NCI-H345 (cell line): ENCODE measurements around the gene OR5K3.
"Not testable (repeated sequence)": the region's sequence is repeated elsewhere in the genome, so short reads cannot be mapped to it uniquely, and the experiment has no call there.

ENCODE experiments used
- DNase-seq: peaks from one replicate; lab custom pipeline; 2025; lab: John Stamatoyannopoulos, UW

Gene OR5K3, protein sequence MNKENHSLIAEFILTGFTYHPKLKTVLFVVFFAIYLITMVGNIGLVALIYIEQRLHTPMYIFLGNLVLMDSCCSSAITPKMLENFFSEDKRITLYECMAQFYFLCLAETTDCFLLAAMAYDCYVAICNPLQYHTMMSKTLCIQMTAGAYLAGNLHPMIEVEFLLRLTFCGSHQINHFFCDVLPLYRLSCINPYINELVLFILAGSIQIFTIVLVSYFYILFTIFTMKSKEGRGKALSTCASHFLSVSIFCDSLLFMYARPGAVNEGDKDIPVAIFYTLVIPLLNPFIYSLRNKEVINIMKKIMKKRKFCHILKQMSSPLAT

DNA sequence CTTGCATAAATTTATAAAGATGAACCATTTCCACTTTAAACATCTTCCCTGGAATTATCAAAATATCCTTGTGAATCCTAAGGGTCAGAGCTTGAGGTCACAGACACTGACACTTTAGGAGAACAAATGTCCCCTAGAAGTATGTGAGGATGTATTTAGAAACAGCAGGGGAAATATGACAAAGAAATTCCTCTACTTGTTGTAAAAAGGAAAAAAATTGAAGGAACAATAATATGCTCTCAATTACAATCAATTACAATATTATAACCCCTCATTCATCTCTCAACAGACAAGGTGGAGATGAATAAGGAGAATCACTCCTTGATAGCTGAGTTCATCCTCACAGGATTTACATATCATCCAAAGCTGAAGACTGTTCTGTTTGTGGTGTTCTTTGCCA is at the start of gene OR5K3:
OR5K3 (plus strand) TSS at position 301 of the 400 bp plus-strand sequence; CDS start at position 301, 0 bp downstream.
- no peak for DNase-seq

DNA sequence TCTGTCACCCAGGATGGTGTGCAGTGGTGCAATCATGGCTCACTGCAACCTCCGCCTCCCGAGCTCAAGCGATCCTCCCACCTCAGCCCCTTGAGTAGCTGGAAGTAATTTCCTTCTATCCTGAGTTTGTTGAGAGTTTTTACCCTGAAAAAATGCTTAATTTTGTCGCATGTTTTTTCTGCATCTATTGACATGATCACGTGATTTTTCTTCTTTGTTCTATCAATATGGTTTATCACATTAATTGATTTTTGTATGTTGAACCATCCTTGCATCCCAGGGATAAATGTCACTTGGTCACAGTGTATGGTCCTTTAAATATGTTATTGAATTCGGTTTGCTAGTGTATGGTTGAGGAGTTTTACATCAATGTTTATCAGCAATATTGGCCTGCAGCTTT is 48.7 kb upstream of the OR5K3 start:
- no peak for DNase-seq

DNA sequence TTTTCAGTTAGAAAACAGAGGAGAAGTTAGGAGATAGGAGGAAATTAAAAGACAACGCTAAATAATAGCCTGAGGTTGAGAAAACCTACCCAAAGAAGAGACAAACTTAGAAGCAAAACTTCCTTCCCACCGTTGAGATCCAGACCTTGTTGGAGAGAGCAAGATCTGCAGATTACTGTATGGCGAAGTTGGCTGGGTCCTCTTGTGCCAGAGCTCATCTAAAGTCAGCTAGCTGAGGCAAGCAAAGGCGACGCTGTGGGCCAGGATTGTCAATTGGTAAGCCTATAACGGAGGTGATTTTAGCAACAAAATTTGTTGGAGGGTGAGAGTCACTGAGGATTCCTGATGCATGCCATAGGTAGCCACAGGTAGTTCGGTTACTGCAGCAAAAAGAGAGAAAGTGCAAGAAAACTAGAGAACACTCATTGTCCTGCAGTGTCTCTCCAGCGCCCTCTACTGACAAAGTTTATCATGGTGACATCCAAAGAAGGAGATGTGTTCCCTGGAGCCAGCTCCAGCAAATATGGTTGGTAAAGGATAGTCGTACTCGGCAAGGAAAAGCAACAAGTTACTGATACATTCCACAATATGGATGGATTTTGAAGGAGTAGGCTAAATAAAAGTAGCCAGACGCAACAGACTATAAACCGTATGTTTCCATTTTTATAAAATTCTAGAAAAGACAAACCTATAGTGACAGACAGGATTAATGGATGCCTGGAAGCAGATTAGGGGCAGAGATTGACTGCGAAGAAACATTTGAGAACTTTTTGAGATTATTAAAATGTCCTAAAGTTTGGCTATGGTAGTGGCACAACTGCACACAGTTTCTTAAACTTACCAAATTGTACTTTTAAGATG is 46.6 kb upstream of the OR5K3 start:
- no peak for DNase-seq

DNA sequence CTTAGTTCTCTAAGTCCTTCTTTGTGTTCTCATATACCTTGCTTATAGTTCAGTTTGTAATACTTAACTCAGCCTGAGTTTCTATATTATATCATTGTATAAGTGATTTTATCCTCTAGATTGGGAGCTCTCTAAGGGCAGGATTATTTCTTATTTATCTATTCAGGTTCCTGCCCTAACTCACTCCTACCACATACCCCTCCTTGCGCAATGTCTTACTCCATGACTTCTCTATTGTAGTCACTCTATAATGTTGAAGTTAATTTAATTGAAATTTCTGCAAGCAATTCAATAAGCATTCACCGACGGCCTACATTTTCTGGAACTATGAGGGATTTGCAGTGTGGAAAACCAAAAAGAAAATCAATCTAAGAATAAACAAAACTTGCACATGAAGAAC is 40.4 kb upstream of the OR5K3 start:
- no peak for DNase-seq

DNA sequence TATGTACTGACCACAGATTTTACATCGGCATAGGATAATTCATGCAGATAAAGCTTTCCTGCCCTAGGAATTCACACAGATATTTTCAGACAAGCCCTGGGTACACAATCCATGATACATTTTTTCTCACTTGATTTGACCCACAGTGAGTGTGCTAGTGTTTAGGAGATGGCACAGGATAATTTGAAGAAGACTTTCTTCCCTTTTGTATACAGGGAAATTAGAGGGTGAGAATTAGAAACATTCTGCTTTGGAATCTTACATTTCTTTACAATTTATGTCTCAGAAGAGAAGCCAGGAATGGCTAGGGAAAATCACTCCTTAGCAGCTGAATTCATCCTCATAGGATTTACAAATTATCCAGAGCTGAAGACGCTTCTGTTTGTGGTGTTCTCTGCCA is 36.9 kb upstream of the OR5K3 start, which contains the start of gene OR5K4:
OR5K4 (plus strand) TSS at position 301 of the 400 bp plus-strand sequence; CDS start at position 301, 0 bp downstream.
- no peak for DNase-seq

DNA sequence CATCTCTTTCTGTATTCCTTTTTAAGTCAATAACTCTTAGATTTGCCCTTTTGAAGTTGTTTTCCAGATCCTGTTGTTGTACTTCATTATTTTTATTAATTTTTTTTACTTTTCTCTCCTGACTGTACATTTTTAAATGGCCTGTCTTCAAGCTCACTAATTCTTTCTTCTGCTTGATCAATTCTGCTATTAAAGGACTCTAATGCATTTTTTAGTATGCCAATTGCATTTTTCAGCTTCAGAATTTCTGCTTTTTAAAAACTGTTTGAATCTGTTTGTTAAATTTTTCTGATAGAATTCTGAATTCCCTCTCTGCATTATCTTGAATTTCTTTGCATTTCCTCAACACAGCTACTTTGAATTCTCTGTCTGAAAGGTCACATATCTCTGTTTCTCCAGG is 31.2 kb upstream of the OR5K3 start:
- no peak for DNase-seq

DNA sequence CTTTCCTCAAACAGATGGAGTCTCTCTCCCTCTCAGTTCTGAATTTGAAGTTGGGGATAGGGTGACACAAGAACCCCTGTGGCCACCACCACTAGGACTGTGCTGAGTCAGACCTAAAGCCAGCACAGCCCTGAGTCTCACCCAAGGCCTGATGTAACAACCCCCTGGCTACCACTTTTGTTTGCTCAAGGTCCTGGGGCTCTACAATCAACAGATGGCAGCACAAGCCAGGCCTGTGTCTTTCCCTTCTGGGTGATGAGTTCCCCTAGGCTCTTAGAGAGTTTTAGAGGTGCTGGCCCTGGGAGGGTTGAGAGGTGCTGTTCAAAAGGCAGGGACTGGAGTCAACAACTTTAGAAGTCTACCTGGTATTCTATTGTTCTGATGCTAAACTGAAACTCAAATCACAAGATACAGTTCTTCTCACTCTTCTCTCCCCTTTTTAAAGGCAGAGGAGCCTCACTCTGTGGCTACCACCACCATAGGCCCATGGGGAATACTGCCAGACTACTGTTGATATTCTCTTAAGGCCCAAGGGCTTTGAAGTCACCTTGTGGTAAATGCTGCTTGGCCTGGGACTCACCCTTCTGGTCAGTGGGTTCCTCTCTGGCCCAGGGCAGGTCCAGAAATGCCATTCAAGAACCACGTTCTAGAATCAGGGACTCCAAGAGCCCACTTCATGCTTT is 30.3 kb upstream of the OR5K3 start:
- no peak for DNase-seq

DNA sequence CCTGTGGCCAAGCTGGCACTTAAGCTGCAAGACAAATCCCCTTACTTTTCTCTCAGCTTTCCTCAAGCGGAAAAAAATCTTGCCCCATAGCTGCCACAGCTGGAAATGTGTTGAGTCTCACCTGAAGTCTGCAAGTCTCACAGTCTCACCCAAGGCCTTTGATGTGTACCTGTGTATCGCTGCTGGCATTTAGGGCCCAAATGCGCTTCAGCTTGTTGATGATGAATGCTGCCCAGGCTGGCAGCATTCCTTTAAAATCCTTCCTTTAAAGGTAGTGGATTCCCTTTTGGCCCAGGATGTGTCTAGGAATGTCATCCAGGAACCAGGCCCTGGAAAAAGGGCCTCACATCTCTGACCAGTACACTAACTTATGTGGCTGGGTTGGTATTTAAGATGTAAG is 29.8 kb upstream of the OR5K3 start:
- no peak for DNase-seq

DNA sequence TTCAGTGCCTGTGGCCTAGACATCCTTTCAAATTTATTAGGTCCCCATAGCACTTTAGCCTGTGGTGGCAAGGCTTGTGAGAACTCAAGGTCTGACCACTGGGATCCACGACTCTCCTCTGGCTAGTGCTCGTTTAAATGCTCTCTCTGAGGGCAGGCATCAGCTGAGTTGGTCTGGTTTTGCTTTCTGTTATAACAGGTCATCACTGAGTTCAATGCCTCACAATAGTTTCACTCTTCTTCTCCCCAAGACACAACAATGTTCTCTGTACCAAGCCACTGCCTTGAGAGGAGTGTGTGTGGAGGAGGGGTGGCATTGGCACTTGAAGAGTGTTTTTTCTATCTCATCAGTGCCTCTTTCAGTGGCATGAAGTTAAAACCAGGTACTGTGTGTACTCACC is 29.2 kb upstream of the OR5K3 start:
- DNase-seq = no peak

DNA sequence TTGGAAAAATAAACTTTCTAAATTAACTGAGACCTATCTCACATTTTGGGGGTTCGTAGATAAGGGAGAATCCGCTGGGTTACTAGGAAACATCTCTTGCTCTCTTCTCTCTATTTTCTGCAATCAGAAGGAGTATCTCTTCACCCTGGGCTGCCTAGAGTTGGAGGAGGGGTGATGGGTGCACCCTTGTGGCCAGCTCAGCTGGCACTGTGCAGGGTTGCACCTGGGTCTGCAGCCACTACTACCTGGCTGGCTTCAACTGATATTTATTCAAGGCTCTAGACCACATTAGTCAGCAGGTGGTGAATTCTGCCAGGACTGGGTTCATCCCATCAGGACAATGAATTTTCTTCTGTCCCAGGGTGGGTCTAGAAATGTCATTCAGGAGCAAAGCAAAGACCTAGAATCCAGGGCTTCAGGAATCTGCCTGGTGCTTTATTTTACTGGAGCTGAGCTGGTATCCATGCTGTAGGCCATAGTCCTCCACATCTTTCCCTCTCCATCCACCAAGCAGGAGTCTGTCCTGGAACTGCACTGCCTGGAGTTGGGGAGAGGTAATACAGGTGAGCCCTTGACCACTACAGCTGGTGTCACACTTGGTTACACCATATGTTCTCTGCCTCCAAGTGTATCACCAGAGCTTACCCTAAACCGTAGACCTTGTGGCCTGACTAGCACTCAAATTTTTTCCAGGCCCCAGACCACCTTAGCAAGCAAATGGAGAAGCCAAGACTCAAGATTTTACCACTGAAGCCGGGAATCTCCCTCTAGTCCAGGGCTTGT is 22.8 kb upstream of the OR5K3 start:
- DNase-seq = no peak

DNA sequence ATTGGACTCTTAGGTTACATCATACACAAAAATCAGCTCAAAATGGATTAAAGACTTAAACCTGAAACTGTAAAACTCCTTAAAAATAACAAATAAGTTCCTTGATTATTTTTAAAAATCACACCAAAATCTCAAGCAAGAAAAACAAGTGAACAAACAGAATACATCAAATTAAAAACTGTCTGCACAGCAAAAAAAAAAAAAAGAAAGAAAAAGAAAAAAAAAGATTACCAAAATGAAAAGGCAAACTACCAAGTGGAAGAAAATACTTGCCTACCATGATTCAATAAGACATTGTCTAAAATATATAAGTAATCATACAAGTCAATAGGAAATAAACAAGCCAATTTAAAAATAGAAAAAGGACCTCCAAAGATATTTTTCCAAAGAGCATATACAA is 19.3 kb upstream of the OR5K3 start:
- DNase-seq = no peak

DNA sequence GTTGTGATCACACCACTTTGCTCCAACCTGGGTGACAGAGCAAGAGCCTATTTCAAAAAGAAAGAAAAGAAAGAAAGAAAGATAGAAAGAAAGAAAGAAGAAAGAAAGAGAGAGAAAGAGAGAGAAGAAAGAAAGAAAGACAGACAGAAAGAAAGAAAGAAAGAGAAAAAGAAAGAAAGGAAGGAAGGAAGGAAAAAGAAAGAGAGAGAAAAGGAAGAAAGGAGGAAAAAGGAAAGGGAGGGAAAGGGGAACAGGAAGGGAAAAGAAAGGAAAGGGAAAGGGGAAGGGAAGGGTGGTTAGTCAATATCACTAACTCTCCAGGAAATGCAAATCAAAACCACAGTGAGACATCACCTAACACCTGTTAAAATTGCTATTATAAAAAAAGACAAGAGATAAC is 18.6 kb upstream of the OR5K3 start:
- no peak for DNase-seq

DNA sequence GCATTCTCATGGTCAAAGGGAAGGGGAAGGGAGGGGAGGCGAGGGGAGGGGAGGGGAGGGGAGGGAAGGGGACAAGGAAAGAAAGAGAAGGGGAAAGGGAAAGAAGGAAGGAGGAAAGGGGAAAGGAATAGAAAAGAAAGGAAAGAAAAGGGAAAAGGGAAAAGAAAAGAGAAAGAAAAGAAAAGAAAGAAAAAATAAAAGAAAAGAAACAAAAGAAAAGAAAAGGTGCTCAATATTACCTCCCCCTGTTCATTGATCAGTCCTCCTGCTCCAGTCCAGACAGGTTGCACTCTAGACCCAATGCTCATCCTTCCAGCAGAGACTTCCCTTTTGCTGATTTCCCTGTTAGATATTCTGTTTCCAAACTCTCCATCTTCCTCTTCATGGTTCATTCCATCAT is 18.0 kb upstream of the OR5K3 start:
- DNase-seq = no peak

DNA sequence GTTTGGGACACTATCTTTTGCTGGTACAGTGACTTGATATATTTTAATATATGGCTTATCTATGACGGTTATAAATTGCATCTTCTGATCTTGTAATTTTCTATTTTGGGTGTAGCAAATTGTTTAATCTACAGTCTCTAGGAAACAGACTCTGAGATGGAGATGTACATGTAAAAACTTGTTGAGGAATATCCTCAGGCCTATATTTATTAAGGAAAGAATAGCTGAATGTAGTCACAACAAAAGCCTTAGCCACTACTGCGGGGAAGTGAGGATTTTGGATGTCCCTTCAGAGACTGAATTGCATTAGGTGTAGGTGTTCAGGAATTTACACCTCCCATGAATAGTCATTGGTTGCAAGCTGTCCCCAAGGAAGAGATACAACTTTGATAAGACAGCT is 13.8 kb upstream of the OR5K3 start:
- DNase-seq = no peak

DNA sequence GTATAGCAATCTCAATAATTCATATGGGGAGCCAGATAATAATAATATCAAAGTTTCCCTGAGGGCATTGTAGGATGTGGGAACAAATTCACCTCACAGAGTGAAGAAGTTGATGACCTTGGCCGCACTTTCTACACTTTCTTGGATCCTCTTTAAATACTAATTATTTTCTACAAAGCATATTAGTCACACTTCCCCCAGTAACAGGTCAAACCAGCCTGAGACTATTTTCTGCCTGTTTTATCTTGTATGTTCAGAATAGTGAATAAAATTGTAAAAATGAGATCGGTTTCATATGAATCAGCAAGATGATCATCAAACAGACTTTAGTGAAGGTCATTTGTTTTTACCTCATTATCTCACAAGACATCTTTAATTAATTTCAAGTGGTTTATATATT is 2.3 kb upstream of the OR5K3 start:
- DNase-seq = no peak

DNA sequence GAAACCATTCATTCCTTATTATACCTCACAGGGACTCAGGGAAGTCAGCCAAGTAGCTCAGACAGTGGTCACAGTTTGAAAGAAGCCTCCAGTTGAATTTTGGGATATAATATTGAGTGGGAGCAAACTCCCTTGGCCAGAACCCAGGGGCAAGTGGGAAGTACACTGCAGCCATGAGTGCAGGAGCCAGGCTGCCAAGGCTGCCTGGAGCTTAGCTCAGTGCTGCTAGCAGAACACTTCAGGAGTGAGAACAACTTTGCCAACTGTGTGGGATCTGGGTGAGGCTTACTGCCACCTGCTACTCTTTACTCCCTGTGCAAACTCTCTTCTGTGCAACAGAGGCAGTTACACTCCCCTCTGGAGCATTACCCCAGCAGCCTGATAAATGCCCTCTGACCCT is 4.6 kb downstream of the OR5K3 start:
- no peak for DNase-seq

DNA sequence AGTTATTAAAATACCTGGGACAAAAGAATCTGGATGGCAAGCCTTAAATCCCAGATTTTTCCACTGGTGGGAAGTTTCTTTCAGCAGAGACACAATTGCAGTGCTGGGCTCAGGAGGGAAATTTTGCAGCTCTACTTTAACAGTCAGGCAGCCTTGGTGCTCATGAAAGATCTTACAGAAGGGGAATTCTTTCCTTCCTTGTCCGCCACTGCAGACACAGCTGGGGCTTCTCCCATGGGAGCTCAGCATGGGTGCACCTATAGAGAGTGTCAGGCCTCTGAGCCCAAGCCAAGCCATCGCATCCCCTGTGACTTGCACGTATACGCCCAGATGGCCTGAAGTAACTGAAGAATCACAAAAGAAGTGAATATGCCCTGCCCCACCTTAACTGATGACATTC is 6.0 kb downstream of the OR5K3 start:
- not testable (repeated sequence) for DNase-seq

DNA sequence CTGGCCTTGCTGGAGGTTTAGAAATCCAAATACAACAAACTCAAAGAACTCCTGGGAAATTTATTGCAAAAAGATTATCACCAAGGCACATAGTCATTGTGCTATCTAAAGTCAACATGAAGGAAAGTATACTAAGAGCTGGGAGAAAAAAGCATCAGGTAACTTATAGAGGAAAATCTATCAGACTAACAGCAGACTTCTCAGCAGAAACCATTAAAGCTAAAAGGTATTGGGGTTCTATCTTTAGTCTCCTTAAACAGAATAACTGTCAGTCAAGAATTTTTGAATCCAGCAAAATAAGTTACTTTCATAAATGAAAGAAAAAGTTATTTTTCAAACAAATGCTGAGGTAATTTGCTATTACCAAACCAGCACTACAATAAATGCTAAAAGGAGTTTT is 8.0 kb downstream of the OR5K3 start:
- no peak for DNase-seq

DNA sequence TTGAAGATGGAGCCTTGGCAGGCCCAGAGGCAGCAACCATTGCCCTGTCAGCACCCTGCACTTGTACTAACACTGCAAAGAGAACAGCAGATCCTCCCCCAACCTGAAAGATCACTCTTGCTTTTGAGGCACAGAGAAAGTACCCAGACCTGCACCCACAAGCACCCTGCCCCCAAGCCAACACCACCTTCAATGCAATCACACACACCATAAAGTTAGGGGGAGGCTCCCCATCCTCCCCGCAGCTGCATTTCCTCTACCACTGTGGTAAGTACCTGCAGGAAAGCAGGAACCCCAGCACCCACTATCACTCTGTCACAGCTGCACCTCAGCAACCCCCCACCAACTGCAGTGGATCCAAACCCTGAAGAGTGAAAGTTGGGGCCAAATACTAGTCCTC is 12.0 kb downstream of the OR5K3 start:
- no peak for DNase-seq

DNA sequence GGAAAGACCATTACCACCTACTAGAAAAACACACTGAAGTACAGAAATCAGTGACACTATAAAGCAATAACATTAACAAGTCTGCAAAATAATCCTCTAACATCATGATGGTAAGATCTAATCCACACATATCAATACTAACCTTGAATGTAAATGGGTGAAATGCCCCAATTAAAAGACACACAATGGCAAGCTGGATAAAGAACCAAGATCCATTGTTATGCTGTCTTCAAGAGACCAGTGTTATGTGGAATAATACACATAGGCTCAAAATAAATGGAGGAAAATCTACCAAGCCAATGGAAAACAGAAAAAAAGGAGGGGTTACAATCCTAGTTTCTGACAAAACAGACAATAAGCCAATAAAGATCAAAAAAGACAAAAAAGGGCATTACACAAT is 13.5 kb downstream of the OR5K3 start:
- no peak for DNase-seq

DNA sequence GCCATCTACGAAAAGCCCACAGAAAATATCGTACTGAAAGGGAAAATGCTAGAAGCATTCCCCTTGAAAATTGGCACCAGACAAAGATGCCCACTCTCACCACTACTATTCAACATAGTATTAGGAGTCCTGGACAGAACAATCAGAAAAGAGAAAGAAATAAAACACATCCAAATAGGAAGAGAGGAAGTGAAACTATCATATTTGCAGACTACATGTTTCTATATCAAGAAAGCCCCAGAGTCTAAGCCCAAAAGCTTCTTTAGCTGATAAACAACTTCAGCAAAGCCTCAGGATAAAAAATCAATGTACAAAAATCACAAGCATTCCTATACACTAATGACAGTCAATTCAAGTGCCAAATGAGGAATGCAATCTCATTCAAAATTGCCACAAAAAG is 15.6 kb downstream of the OR5K3 start:
- no peak for DNase-seq

DNA sequence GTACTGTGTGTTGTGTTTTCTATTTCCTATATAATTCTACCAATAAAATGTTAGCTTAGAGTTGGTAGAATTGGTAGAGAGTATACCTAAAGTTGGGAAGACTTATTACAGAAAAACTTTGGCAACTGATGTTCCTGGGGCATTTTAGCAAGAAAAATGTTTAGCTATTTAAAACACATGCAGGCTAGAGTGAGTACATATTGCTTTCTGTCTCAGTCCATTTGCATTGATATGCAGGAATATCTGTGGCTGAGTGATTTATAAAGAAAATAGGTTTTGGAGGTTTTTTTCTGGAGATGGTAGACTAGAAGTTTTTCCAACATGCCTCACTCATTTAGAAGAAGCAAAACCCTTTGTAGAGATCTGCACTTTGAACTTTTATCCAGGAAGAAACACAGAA is 42.1 kb downstream of the OR5K3 start:
- no peak for DNase-seq
